DMS53 treated with DMSO at 0.1 percent for 48 hours (cell line): Measurements from ENCODE around the gene ZSWIM1.
"Not testable (repeated sequence)": the region's sequence is repeated elsewhere in the genome, so short reads cannot be mapped to it uniquely, and the experiment has no call there.

ENCODE experiments used
- DNase-seq: peaks from one replicate; lab custom pipeline; 2025; ENCODE audit not compliant: unreplicated experiment; lab: John Stamatoyannopoulos, UW

Gene ZSWIM1

GRCh38 chr20:45887346-45887715, 6.3 kb downstream of the ZSWIM1 start, which contains the start of gene SPATA25:
SPATA25 (minus strand) TSS chr20:45887622; CDS start chr20:45887590, 32 bp downstream.
- DNase-seq: no peak

- no peak for DNase-seq
Observed at GRCh38 chr20:45888681-45889080, 7.7 kb downstream of the ZSWIM1 start.

- peak; percentile 71 for DNase-seq
Observed at GRCh38 chr20:45890077-45890984, 9.3 kb downstream of the ZSWIM1 start.

- DNase-seq: peak; percentile 79
Observed at GRCh38 chr20:45890985-45891983, 10.3 kb downstream of the ZSWIM1 start, which contains the start of the genes CTSA and NEURL2. CTSA (plus strand) TSS chr20:45891335; CDS start chr20:45891569, 234 bp downstream. NEURL2 (minus strand) TSS chr20:45891208; CDS start chr20:45890991, 217 bp downstream.

- no peak for DNase-seq
Observed at GRCh38 chr20:45892049-45892825, 11.2 kb downstream of the ZSWIM1 start.

- no peak for DNase-seq
Observed at GRCh38 chr20:45892828-45893500, 11.9 kb downstream of the ZSWIM1 start.

GRCh38 chr20:45893831-45894230, 12.8 kb downstream of the ZSWIM1 start:
- no peak for DNase-seq

- no peak for DNase-seq
Observed at GRCh38 chr20:45894797-45895196, 13.8 kb downstream of the ZSWIM1 start.

- DNase-seq: no peak
Observed at GRCh38 chr20:45896641-45897161, 15.7 kb downstream of the ZSWIM1 start.

GRCh38 chr20:45897289-45897688, 16.3 kb downstream of the ZSWIM1 start:
- DNase-seq: no peak

- DNase-seq: no peak
Observed at GRCh38 chr20:45897692-45898091, 16.7 kb downstream of the ZSWIM1 start.

- no peak for DNase-seq
Observed at GRCh38 chr20:45898285-45898684, 17.3 kb downstream of the ZSWIM1 start.

GRCh38 chr20:45899046-45899835, 18.2 kb downstream of the ZSWIM1 start:
- no peak for DNase-seq

GRCh38 chr20:45901332-45901731, 20.3 kb downstream of the ZSWIM1 start:
- not testable (repeated sequence) for DNase-seq

GRCh38 chr20:45902199-45902701, 21.2 kb downstream of the ZSWIM1 start:
- no peak for DNase-seq

- DNase-seq: no peak
Observed at GRCh38 chr20:45904583-45905504, 23.8 kb downstream of the ZSWIM1 start.

- no peak for DNase-seq
Observed at GRCh38 chr20:45905505-45906079, 24.6 kb downstream of the ZSWIM1 start.
